HuH-7.5 (cell line): Measurements from ENCODE around the gene MEGF11.

Source experiments
- DNase-seq: peaks from one replicate; pipeline ENCODE4 v3.0.0; 2011; ENCODE audit warnings: low spot score

The MEGF11 gene

GRCh38 chr15:66215811-66216210, 37.7 kb downstream of the MEGF11 start:
- DNase-seq = no peak

- DNase-seq = no peak
These were observed 39.3 kb downstream of the MEGF11 start for GRCh38 chr15:66214246-66214645.

- no peak for DNase-seq
These were observed 41.0 kb downstream of the MEGF11 start for GRCh38 chr15:66212563-66212921.

- no peak for DNase-seq
These were observed 41.6 kb downstream of the MEGF11 start for GRCh38 chr15:66211670-66212562.

GRCh38 chr15:66210684-66211083, 42.9 kb downstream of the MEGF11 start:
- no peak for DNase-seq

GRCh38 chr15:66198757-66199156, 54.8 kb downstream of the MEGF11 start:
- no peak for DNase-seq

GRCh38 chr15:66196602-66197001, 56.9 kb downstream of the MEGF11 start:
- no peak for DNase-seq

- no peak for DNase-seq
These were observed 57.8 kb downstream of the MEGF11 start for GRCh38 chr15:66195621-66196230.

- DNase-seq = no peak
These were observed 60.5 kb downstream of the MEGF11 start for GRCh38 chr15:66193066-66193465.

- no peak for DNase-seq
These were observed 62.8 kb downstream of the MEGF11 start for GRCh38 chr15:66190746-66191145.

GRCh38 chr15:66189291-66189690, 64.3 kb downstream of the MEGF11 start:
- no peak for DNase-seq

- no peak for DNase-seq
These were observed 65.1 kb downstream of the MEGF11 start for GRCh38 chr15:66188464-66188863.

GRCh38 chr15:66187271-66187670, 66.3 kb downstream of the MEGF11 start:
- DNase-seq = no peak

- no peak for DNase-seq
These were observed 67.3 kb downstream of the MEGF11 start for GRCh38 chr15:66186049-66186825.

GRCh38 chr15:66184936-66185790, 68.4 kb downstream of the MEGF11 start:
- no peak for DNase-seq

- no peak for DNase-seq
These were observed 69.1 kb downstream of the MEGF11 start for GRCh38 chr15:66184492-66184891.

GRCh38 chr15:66180531-66181097, 72.9 kb downstream of the MEGF11 start:
- no peak for DNase-seq

- no peak for DNase-seq
These were observed 75.0 kb downstream of the MEGF11 start for GRCh38 chr15:66178531-66178910.

GRCh38 chr15:66172324-66172980, 81.1 kb downstream of the MEGF11 start:
- DNase-seq = no peak

GRCh38 chr15:66171841-66172240, 81.7 kb downstream of the MEGF11 start:
- no peak for DNase-seq

GRCh38 chr15:66170716-66171115, 82.8 kb downstream of the MEGF11 start:
- no peak for DNase-seq
